Measurements from ENCODE around the gene DDB1. TPM values are rescaled to one million over a fixed set of nuclear protein-coding genes. Genes with fewer than 3 reads are reported as not detected.

The DDB1 gene
- polyA plus RNA-seq, 1 experiment: 340 TPM

- Histone ChIP-seq H3K9me3 (ENCODE audit: control insufficient read depth, insufficient read depth, low read length) (no peaks in the 10 kb centered on the region; the same call in 1 of the 2 replicates), H3K27ac (ENCODE audit: low read depth, low read length) (no peak overlapping the region), H3K27me3 (ENCODE audit: control insufficient read depth, insufficient read depth, low read length) (no peaks in the 10 kb centered on the region), H3K4me3 (ENCODE audit: low read depth, low read length) (no peak overlapping the region)
- ChIA-PET POLR2A (no interaction called here), CTCF (interaction anchor here (3.7 kb wide), 1 partner anchor 13 kb away, joined by 17 read pairs; no protein-coding TSS in a partner anchor)
- TF ChIP-seq CTCF (IDR thresholded peaks at IDR 0.05; ENCODE audit: low read depth, low read length): no peak
- no peak for DNase-seq (ENCODE audit: low read depth, low spot score)
Observed at GRCh38 chr11:61267437-61267841, 65.5 kb downstream of the DDB1 start.

GRCh38 chr11:61266602-61267001, 66.3 kb downstream of the DDB1 start:
- H3K4me3 ChIP-seq (ENCODE audit: low read depth, low read length): no peak overlapping the region
- POLR2A ChIA-PET: no interaction called here
- no peaks in the 10 kb centered on the region for H3K27me3 ChIP-seq (ENCODE audit: control insufficient read depth, insufficient read depth, low read length)
- H3K9me3 ChIP-seq (ENCODE audit: control insufficient read depth, insufficient read depth, low read length): no peaks in the 10 kb centered on the region; the same call in 1 of the 2 replicates
- TF ChIP-seq CTCF (IDR thresholded peaks at IDR 0.05; ENCODE audit: low read depth, low read length): no peak
- no peak for DNase-seq (ENCODE audit: low read depth, low spot score)
- CTCF ChIA-PET: interaction anchor here (1.1 to 3.7 kb wide), 2 partner anchors 12 to 15 kb away, joined by 3 to 17 read pairs; no protein-coding TSS in a partner anchor
- no peak overlapping the region for H3K27ac ChIP-seq (ENCODE audit: low read depth, low read length)

GRCh38 chr11:61265357-61265756, 67.5 kb downstream of the DDB1 start:
- ChIA-PET CTCF (interaction anchor here (0.8 to 3.7 kb wide), 3 partner anchors 11 to 120 kb away, joined by 3 to 17 read pairs (median 3); no protein-coding TSS in a partner anchor), POLR2A (no interaction called here)
- Histone ChIP-seq H3K4me3 (ENCODE audit: low read depth, low read length) (no peak overlapping the region), H3K9me3 (ENCODE audit: control insufficient read depth, insufficient read depth, low read length) (no peaks in the 10 kb centered on the region; the same call in 1 of the 2 replicates), H3K27me3 (ENCODE audit: control insufficient read depth, insufficient read depth, low read length) (no peaks in the 10 kb centered on the region), H3K27ac (ENCODE audit: low read depth, low read length) (no peak overlapping the region)
- DNase-seq (ENCODE audit: low read depth, low spot score): no peak
- TF ChIP-seq CTCF (IDR thresholded peaks at IDR 0.05; ENCODE audit: low read depth, low read length): no peak

- H3K27ac ChIP-seq (ENCODE audit: low read depth, low read length): no peak overlapping the region
- no peak for DNase-seq (ENCODE audit: low read depth, low spot score)
- no peak for TF ChIP-seq CTCF (IDR thresholded peaks at IDR 0.05; ENCODE audit: low read depth, low read length)
- ChIA-PET POLR2A (no interaction called here), CTCF (interaction anchor here (3.7 kb wide), 1 partner anchor 11 kb away, joined by 17 read pairs; no protein-coding TSS in a partner anchor)
- H3K27me3 ChIP-seq (ENCODE audit: control insufficient read depth, insufficient read depth, low read length): no peaks in the 10 kb centered on the region
- no peaks in the 10 kb centered on the region for H3K9me3 ChIP-seq (ENCODE audit: control insufficient read depth, insufficient read depth, low read length)
- H3K4me3 ChIP-seq (ENCODE audit: low read depth, low read length): no peak overlapping the region
Observed at GRCh38 chr11:61264795-61265194, 68.1 kb downstream of the DDB1 start.

- TF ChIP-seq CTCF (IDR thresholded peaks at IDR 0.05; ENCODE audit: low read depth, low read length): no peak
- no peak overlapping the region for H3K27ac ChIP-seq (ENCODE audit: low read depth, low read length)
- POLR2A ChIA-PET: no interaction called here
- CTCF ChIA-PET: interaction anchor here (3.7 kb wide), 1 partner anchor 10 kb away, joined by 17 read pairs; no protein-coding TSS in a partner anchor
- no peak for DNase-seq (ENCODE audit: low read depth, low spot score)
- no peaks in the 10 kb centered on the region for H3K27me3 ChIP-seq (ENCODE audit: control insufficient read depth, insufficient read depth, low read length)
- no peaks in the 10 kb centered on the region for H3K9me3 ChIP-seq (ENCODE audit: control insufficient read depth, insufficient read depth, low read length)
- H3K4me3 ChIP-seq (ENCODE audit: low read depth, low read length): no peak overlapping the region
Observed at GRCh38 chr11:61264371-61264770, 68.5 kb downstream of the DDB1 start.

All from AG04450 (cell line).